ENCODE data around the gene CHST7. TPM values are rescaled to one million over a fixed set of nuclear protein-coding genes. Genes with fewer than 3 reads are reported as not detected.

The CHST7 gene
- total and polyA plus RNA-seq, 10 of the 15 experiments (the other 5 are each of a cell fraction or from before 2014, with no cell fraction given): 0.58 to 11.0 (median 5.4) TPM

DNA sequence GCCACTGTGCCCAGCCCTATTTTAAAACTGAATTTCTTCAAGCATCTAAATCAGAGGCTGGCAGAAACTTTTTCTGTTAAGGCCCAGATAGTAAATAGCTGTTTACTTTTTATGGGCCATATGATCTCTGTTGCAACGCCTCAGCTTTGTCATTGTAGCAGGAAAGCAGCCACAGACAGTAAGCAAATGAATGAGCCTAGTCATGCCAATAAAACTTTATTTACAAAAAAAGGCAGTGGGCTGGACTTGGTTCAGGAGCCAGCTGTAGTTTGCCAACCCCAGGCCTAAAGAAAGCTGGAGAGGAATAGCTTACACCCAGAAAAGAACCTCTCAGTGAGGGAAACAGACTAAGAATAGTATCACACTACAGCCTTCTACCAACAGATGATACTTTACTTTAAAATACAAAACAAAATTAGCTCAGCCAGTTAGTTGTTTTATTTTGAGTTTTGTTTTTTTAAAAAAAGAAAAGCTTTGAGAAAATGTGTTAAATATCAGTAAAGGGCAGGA lies 25.5 kb downstream of the CHST7 start:
- peaks cover 7% of the 10 kb centered on the region for H3K4me1 ChIP-seq (ENCODE audit: control insufficient read depth, insufficient read depth, low read length)
- no peaks in the 10 kb centered on the region for H4K20me1 ChIP-seq (ENCODE audit: control insufficient read depth, insufficient read depth)
- FAIRE-seq (no peak), DNase-seq (ENCODE audit: low read depth, low spot score) (no peak), ATAC-seq (no peak)
- no peak overlapping the region for H3K4me3 ChIP-seq
- TF ChIP-seq CHD2 (IDR thresholded peaks at IDR 0.05; ENCODE audit: borderline replicate concordance, low read depth, low read length): no peak
- TF ChIP-seq IRF4 (IDR thresholded peaks at IDR 0.05; ENCODE audit: low read depth, low read length): no peak
- TF ChIP-seq, protein P1, sequence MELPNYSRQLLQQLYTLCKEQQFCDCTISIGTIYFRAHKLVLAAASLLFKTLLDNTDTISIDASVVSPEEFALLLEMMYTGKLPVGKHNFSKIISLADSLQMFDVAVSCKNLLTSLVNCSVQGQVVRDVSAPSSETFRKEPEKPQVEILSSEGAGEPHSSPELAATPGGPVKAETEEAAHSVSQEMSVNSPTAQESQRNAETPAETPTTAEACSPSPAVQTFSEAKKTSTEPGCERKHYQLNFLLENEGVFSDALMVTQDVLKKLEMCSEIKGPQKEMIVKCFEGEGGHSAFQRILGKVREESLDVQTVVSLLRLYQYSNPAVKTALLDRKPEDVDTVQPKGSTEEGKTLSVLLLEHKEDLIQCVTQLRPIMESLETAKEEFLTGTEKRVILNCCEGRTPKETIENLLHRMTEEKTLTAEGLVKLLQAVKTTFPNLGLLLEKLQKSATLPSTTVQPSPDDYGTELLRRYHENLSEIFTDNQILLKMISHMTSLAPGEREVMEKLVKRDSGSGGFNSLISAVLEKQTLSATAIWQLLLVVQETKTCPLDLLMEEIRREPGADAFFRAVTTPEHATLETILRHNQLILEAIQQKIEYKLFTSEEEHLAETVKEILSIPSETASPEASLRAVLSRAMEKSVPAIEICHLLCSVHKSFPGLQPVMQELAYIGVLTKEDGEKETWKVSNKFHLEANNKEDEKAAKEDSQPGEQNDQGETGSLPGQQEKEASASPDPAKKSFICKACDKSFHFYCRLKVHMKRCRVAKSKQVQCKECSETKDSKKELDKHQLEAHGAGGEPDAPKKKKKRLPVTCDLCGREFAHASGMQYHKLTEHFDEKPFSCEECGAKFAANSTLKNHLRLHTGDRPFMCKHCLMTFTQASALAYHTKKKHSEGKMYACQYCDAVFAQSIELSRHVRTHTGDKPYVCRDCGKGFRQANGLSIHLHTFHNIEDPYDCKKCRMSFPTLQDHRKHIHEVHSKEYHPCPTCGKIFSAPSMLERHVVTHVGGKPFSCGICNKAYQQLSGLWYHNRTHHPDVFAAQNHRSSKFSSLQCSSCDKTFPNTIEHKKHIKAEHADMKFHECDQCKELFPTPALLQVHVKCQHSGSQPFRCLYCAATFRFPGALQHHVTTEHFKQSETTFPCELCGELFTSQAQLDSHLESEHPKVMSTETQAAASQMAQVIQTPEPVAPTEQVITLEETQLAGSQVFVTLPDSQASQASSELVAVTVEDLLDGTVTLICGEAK (IDR thresholded peaks at IDR 0.05; ENCODE audit: borderline replicate concordance): peak; percentile 87
- ChIA-PET RAD21 (ENCODE audit: unreplicated experiment) (interaction anchor here (0.6 to 1.5 kb wide), 5 partner anchors 12 to 190 kb away, joined by 3 to 4 read pairs (median 3); no protein-coding TSS in a partner anchor), SMC1A (ENCODE audit: uncharacterized antibody, unreplicated experiment) (interaction anchor here (0.7 to 3.8 kb wide), 12 partner anchors 9 to 160 kb away, joined by 3 to 15 read pairs (median 4); partner anchors contain the start of gene SLC9A7), POLR2A (interaction anchor here (0.8 to 1.4 kb wide), 2 partner anchors 9 to 22 kb away, joined by 3 read pairs; no protein-coding TSS in a partner anchor), CTCF (interaction anchor here (1.0 to 2.4 kb wide), 8 partner anchors 9 to 213 kb away, joined by 3 to 7 read pairs (median 4); no protein-coding TSS in a partner anchor)
- no peaks in the 10 kb centered on the region for H3K36me3 ChIP-seq (ENCODE audit: control insufficient read depth in 2 of 2, insufficient read depth in 2 of 2, low read length in 1 of 2)
- H3K4me2 ChIP-seq (ENCODE audit: control insufficient read depth, insufficient read depth): no peak overlapping the region
- H3K9ac ChIP-seq (ENCODE audit: control insufficient read depth, insufficient read depth, low read length): no peak overlapping the region
- H3K9me3 ChIP-seq (replicated peaks; ENCODE audit: control insufficient read depth, insufficient read depth, low read length): no peaks in the 10 kb centered on the region
- in situ Hi-C loops (cut with MboI) (no loop called here), intact Hi-C loops (cut with micrococcal nuclease; ENCODE audit: unreplicated experiment) (no loop called here)
- no peaks in the 10 kb centered on the region; the same call in none of the 2 replicates for H3K79me2 ChIP-seq (ENCODE audit: control insufficient read depth, insufficient read depth, low read length)
- BruUV-seq (replicated peaks): no TSS peak
- no peak overlapping the region for H3K27ac ChIP-seq (ENCODE audit: control insufficient read depth, insufficient read depth)
- WGBS (ENCODE audit: insufficient coverage, insufficient replicate concordance, low lambda C conversion rate, missing lambda C conversion rate): 9% methylated on average over 1 of the region's 1 CpG
- H2AFZ ChIP-seq (ENCODE audit: control insufficient read depth, low read depth, low read length): no peak overlapping the region
- H3K27me3 ChIP-seq (replicated peaks in 1 of 2; ENCODE audit: control insufficient read depth in 2 of 2, insufficient read depth in 2 of 2, low read length in 1 of 2): no peaks in the 10 kb centered on the region

Data from GM12878 (cell line).